ENCODE measurements around the gene SCEL.

DNA sequence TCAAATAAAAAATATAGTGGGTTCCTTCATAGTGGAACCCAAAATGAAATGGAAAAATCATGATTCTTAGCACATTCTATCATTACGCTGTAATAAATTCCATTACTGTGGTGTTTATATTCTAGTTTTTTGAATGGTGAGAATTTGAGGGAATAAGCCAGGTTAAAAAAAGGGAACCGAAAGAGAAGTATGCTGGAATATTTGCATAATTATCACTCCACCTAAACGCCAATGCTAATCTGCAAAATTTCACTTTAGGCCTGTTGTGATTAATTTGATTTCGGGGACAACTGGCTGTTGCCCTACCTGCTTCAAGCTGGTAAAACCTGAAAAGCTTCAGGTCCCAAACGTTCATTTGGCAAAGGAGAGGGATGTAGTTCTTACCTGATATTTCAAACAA lies 32.1 kb upstream of the SCEL start:
- TF ChIP-seq POLR2AphosphoS5 (IDR thresholded peaks at IDR 0.05; ENCODE audit: low read depth, low read length) (no peak), POU2F2 (IDR thresholded peaks at IDR 0.05; ENCODE audit: low read depth, low read length) (no peak), POLR2A (IDR thresholded peaks at IDR 0.05; ENCODE audit: low read depth, low read length) (no peak), TAF1 (IDR thresholded peaks at IDR 0.05; ENCODE audit: low read depth, low read length) (no peak), SPI1 (IDR thresholded peaks at IDR 0.05; ENCODE audit: low read depth, low read length) (peak; percentile 80), PAX5 (IDR thresholded peaks at IDR 0.05; ENCODE audit: insufficient read depth, low read length, severe bottlenecking) (no peak)

Measured in GM12891 (cell line).